ENCODE data around the gene WNT9A. TPM values are rescaled to one million over a fixed set of nuclear protein-coding genes. Genes with fewer than 3 reads are reported as not detected.

WNT9A gene
- total and polyA plus RNA-seq, 4 donors, result 1.9 to 6.4 (median 5.2) TPM

DNA sequence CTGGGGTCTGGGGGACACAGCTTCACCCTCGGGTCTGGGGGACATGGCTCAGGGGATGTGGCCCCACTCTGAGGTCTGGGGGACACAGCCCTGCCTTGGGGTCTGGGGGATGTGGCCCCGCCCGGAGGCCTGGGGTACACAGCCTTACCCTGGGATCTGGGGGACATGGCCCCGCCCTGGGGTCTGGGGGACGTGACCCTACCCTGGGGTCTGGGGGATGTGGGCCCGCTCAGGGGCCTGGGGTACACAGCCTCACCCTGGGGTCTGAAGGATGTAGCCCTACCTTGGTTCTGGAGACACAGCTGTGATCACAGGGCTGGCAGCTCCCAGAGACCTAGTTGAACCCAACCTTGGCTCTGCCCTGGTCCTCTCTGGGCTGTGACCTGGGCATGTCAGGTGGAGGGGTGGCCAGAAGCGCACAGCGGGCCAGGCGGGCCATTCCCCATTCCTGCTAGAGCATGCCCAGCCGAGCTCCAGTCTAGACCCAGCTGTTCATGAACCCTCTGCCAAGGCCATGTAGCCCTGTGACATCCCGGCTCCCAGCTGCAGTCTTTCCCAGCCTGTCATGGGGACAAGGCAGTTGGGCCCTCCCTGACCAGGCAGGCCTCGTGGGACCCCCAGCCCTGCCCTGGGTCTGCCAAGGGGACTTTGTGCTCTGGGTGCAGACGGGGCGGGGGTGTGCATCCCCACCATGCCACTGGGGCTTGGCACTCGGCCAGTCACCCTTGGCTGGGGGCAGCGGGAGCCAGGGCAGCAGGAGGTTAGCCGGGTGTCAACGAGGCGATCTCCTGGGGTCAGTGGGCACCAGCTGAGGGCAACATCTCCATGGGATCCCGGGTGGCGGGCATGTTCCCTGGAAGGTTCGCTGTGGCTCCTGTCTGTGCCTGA is 43.9 kb downstream of the WNT9A start:
- no peaks in the 10 kb centered on the region for H3K9me3 ChIP-seq (ENCODE audit: control insufficient read depth, insufficient read depth, low read length)
- no peak for DNase-seq (ENCODE audit: low read depth in 4 of 6, low spot score in 6 of 6)
- no peak overlapping the region for H3K27ac ChIP-seq (ENCODE audit: low read depth, low read length)
- H3K4me3 ChIP-seq (ENCODE audit: low read depth, low read length), result no peak overlapping the region
- H3K27me3 ChIP-seq (ENCODE audit: control insufficient read depth, insufficient read depth, low read length), result no peaks in the 10 kb centered on the region
- no peaks in the 10 kb centered on the region for H3K36me3 ChIP-seq (ENCODE audit: control insufficient read depth, insufficient read depth, low read length)
- H3K4me1 ChIP-seq (ENCODE audit: control insufficient read depth, insufficient read depth, low read length), result peaks cover 13% of the 10 kb centered on the region
- WGBS (ENCODE audit: insufficient coverage), result 89% methylated on average over 22 of the region's 22 CpGs

DNA sequence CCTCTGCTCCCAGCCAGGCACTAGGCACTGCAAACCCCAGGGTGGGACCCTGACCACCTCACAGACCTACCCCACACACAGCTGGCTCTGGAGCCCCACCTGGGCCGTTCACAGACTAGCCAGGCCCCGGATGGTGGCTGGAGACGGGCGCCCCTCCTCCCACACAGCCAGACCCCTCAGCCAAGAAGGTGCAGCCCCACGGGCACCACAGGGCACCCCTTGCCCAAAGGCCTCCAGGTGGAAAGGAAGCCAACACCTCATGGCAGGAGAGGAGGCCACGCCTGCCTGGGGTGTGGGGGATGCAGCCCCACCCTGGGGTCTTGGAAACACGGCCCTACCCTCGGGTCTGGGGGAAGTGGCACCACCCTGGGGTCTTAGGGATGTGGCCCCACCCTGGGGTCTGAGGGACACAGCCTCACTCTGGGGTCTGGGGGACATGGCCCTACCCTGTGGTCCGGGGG is 44.6 kb downstream of the WNT9A start:
- Histone ChIP-seq H3K4me3 (ENCODE audit: low read depth, low read length) (no peak overlapping the region), H3K27me3 (ENCODE audit: control insufficient read depth, insufficient read depth, low read length) (no peaks in the 10 kb centered on the region), H3K9me3 (ENCODE audit: control insufficient read depth, insufficient read depth, low read length) (no peaks in the 10 kb centered on the region), H3K36me3 (ENCODE audit: control insufficient read depth, insufficient read depth, low read length) (no peaks in the 10 kb centered on the region), H3K4me1 (ENCODE audit: control insufficient read depth, insufficient read depth, low read length) (peaks cover 13% of the 10 kb centered on the region), H3K27ac (ENCODE audit: low read depth, low read length) (no peak overlapping the region)
- DNase-seq (ENCODE audit: low read depth in 4 of 6, low spot score in 6 of 6), result no peak
- 81% methylated on average over 5 of the region's 9 CpGs for WGBS (ENCODE audit: insufficient coverage)

DNA sequence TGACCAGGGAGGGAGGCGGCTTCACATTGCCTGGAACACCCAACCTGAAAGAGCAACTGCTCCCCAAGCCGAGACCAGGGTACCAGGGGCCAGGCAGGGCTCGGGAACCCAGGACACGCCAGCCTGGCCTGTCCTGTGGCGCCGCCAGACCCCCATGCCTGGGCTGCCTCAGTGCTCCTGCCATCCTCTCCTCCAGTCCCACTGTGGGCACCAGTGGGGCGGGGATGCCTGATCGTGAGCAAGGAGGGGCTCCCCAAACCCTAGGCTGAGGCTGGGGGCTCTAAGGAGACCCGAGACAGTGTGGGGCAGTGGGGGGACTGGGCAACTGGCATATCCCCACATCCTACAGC is 45.1 kb downstream of the WNT9A start:
- DNase-seq (ENCODE audit: low read depth in 4 of 6, low spot score in 6 of 6), result no peak
- H3K4me3 ChIP-seq (ENCODE audit: low read depth, low read length), result no peak overlapping the region
- H3K36me3 ChIP-seq (ENCODE audit: control insufficient read depth, insufficient read depth, low read length), result no peaks in the 10 kb centered on the region
- H3K27ac ChIP-seq (ENCODE audit: low read depth, low read length), result no peak overlapping the region
- no peaks in the 10 kb centered on the region for H3K9me3 ChIP-seq (ENCODE audit: control insufficient read depth, insufficient read depth, low read length)
- H3K27me3 ChIP-seq (ENCODE audit: control insufficient read depth, insufficient read depth, low read length), result no peaks in the 10 kb centered on the region
- whole genome bisulfite sequencing (ENCODE audit: insufficient coverage), result 81% methylated on average over 8 of the region's 9 CpGs
- H3K4me1 ChIP-seq (ENCODE audit: control insufficient read depth, insufficient read depth, low read length), result peaks cover 13% of the 10 kb centered on the region

DNA sequence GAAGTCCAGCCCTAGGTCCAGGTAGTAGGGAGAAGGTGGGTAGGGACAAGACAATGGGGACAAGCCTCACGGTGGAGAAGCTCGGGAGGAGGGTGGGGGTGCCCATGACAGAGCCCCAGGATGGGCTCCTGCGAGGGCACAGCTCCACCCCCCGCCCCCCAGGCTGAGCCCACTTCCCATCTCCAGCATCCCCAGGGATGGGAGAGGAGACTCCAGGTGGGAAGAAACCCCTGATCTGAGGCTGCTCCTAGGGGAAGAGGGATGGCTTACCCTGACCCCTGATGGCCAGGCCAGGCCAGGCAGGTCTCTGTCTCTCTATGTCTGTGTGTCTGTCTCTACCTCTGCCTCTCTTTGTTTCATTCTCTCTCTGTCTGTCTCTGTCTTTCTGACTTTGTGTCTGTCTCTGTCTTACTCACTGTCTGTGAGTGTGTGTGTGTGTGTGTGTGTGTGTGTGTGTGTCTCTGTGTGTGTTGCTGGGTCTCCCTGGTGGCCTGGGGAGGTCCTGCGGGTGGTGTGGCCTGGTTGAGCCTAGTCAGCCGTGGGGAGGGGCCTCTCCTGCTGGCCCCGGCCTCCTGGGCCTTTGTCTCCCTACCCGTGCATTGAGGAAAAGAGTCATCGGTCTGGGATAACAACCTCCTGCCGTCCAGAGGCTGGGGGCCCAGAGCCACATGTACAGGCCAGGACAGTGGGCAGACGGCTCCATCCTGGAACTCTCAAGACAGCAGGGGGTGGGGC is 45.7 kb downstream of the WNT9A start:
- Histone ChIP-seq H3K9me3 (ENCODE audit: control insufficient read depth, insufficient read depth, low read length) (no peaks in the 10 kb centered on the region), H3K4me3 (ENCODE audit: low read depth, low read length) (no peak overlapping the region), H3K4me1 (ENCODE audit: control insufficient read depth, insufficient read depth, low read length) (peaks cover 10% of the 10 kb centered on the region), H3K27me3 (ENCODE audit: control insufficient read depth, insufficient read depth, low read length) (no peaks in the 10 kb centered on the region), H3K36me3 (ENCODE audit: control insufficient read depth, insufficient read depth, low read length) (no peaks in the 10 kb centered on the region), H3K27ac (ENCODE audit: low read depth, low read length) (no peak overlapping the region)
- DNase-seq (ENCODE audit: low read depth in 4 of 6, low spot score in 6 of 6), result no peak
- WGBS (ENCODE audit: insufficient coverage), result 32% methylated on average over 7 of the region's 11 CpGs

DNA sequence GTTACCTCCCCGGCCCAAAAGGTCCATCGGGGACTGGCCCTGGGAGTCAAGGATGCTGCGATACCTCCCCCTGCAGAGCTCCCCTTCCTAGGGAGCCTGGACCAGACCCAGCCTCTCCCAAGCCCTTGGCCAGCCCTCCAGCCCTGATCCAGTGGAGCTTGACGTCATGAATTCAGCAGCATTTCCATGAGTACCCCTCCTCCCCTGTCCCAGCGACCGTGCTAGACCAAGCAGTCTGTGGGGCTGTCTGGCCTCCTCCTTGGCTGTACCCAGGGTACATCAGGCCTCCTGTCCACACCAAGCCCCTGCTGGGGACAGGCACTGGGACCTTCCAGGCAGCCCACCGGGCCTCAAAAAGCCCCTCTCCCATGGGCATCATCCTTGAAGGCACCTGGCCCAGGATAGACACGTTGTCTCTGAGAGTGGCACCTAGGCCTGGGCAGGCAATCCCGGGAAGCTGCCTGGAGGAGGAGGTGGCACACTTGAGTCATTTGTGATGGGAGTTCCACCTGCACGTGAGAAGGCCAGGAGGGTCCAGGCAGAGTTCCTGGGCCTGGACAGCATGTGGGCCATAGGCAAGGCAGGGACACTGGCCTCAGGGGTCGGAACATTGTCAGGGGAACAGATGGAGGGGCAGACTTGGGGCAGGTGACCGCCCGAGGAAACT is 46.4 kb downstream of the WNT9A start:
- Histone ChIP-seq H3K27ac (ENCODE audit: low read depth, low read length) (no peak overlapping the region), H3K9me3 (ENCODE audit: control insufficient read depth, insufficient read depth, low read length) (no peaks in the 10 kb centered on the region), H3K27me3 (ENCODE audit: control insufficient read depth, insufficient read depth, low read length) (no peaks in the 10 kb centered on the region), H3K4me3 (ENCODE audit: low read depth, low read length) (no peak overlapping the region), H3K4me1 (ENCODE audit: control insufficient read depth, insufficient read depth, low read length) (peaks cover 11% of the 10 kb centered on the region), H3K36me3 (ENCODE audit: control insufficient read depth, insufficient read depth, low read length) (no peaks in the 10 kb centered on the region)
- 88% methylated on average over 13 of the region's 13 CpGs for WGBS (ENCODE audit: insufficient coverage)
- DNase-seq (ENCODE audit: low read depth in 4 of 6, low spot score in 6 of 6), result no peak

DNA sequence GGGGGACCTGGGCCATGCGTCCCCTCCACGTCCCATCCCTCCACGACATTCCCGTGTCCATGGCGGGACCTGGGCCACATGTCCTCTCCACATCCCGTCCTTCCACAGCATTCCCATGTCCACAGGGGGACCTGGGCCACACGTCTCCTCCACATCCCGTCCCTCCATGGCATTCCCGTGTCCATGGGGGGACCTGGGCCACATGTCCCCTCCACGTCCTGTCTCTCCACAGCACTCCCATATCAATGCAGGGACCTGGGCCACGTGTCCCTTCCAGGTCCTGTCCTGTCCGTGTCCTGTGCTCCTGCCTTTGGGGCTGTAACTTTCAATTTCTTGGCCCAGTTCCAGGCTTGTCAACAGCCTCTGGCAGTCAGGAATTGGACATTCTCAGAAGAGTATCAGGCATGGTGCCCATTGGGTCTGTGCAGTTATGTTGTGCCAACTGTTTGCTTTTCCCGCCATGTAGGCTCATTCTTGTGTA is 47.1 kb downstream of the WNT9A start:
- H3K36me3 ChIP-seq (ENCODE audit: control insufficient read depth, insufficient read depth, low read length), result no peaks in the 10 kb centered on the region
- H3K9me3 ChIP-seq (ENCODE audit: control insufficient read depth, insufficient read depth, low read length), result no peaks in the 10 kb centered on the region
- no peaks in the 10 kb centered on the region for H3K27me3 ChIP-seq (ENCODE audit: control insufficient read depth, insufficient read depth, low read length)
- H3K4me3 ChIP-seq (ENCODE audit: low read depth, low read length), result no peak overlapping the region
- H3K27ac ChIP-seq (ENCODE audit: low read depth, low read length), result no peak overlapping the region
- peaks cover 14% of the 10 kb centered on the region for H3K4me1 ChIP-seq (ENCODE audit: control insufficient read depth, insufficient read depth, low read length)
- 95% methylated on average over 12 of the region's 13 CpGs for WGBS (ENCODE audit: insufficient coverage)
- DNase-seq (ENCODE audit: low read depth in 4 of 6, low spot score in 6 of 6), result no peak

DNA sequence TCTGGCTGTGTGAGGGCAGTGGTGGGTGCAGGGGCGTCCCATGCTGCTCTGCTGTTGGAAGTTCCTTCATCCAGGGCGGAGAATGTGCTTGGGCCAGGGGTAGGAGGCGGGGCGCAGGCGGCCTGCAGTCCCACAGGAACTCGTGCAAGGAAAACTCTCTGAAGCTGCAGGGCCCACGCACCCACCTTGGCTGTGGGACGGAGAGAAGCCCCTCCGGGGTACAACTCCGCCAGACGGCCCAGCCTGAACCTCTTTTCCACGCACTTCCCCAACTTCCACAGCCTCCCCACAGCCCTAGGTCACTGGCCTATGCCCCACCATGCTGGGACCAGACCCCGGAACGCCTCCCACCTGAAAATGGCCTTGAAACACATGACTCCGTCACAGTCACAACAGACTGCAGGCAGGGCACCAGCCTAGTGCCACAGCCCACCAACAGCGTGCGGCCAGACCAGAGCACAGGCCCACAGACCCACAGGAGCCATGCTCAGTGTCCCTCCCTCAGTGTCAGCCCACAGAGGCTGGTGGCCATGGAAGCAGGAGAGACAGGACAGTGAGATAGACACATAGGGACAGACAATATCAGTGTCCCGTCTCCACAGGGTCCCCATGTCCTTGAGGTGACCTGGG is 47.8 kb downstream of the WNT9A start:
- Histone ChIP-seq H3K27me3 (ENCODE audit: control insufficient read depth, insufficient read depth, low read length) (no peaks in the 10 kb centered on the region), H3K4me1 (ENCODE audit: control insufficient read depth, insufficient read depth, low read length) (peaks cover 17% of the 10 kb centered on the region), H3K4me3 (ENCODE audit: low read depth, low read length) (no peak overlapping the region), H3K9me3 (ENCODE audit: control insufficient read depth, insufficient read depth, low read length) (no peaks in the 10 kb centered on the region), H3K27ac (ENCODE audit: low read depth, low read length) (no peak overlapping the region), H3K36me3 (ENCODE audit: control insufficient read depth, insufficient read depth, low read length) (no peaks in the 10 kb centered on the region)
- no peak for DNase-seq (ENCODE audit: low read depth in 4 of 6, low spot score in 6 of 6)
- whole genome bisulfite sequencing (ENCODE audit: insufficient coverage), result 78% methylated on average over 12 of the region's 18 CpGs

DNA sequence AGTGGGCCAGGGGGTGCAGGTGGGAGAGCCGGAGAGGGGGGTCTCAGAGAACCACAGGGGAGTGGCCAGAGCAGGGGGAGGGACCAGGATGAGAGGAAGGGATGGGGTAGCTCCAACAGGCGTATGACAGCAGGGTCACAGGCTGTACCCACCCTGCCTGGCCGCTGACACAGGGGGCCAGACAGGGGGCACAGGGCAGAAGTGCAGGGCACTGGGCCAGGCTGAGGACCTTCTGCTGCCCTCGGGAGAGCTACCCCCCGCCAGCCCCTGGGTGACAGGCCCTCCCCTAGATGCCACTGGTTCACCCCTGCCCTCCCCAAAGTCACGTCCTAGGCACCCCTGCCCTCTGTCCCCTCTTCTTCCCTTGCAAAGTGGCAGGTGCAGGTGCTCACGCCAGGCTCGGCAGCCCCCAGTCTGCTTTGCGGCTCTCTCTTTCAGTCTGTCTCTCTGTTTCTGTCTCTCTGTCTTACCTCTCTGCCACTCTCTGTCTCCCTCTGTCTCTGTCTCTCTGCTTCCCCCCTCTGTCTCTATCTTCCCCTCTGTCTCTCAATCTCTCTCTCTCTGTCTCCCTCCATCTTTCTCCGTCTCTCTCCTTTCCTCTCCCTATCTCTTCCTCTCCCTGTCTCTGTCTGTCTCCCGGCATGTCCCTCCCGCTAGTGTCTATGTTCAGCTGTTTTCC is 48.5 kb downstream of the WNT9A start:
- H3K4me3 ChIP-seq (ENCODE audit: low read depth, low read length), result no peak overlapping the region
- H3K27ac ChIP-seq (ENCODE audit: low read depth, low read length), result no peak overlapping the region
- H3K36me3 ChIP-seq (ENCODE audit: control insufficient read depth, insufficient read depth, low read length), result no peaks in the 10 kb centered on the region
- H3K4me1 ChIP-seq (ENCODE audit: control insufficient read depth, insufficient read depth, low read length), result peaks cover 22% of the 10 kb centered on the region
- 65% methylated on average over 11 of the region's 12 CpGs for WGBS (ENCODE audit: insufficient coverage)
- H3K27me3 ChIP-seq (ENCODE audit: control insufficient read depth, insufficient read depth, low read length), result no peaks in the 10 kb centered on the region
- no peaks in the 10 kb centered on the region for H3K9me3 ChIP-seq (ENCODE audit: control insufficient read depth, insufficient read depth, low read length)
- no peak for DNase-seq (ENCODE audit: low read depth in 4 of 6, low spot score in 6 of 6)
